Right lobe of liver (tissue), 6 donors: Measurements from ENCODE around the gene CXCL17. TPM values are rescaled to one million over a fixed set of nuclear protein-coding genes. Genes with fewer than 3 reads are reported as not detected.

Source experiments
- ATAC-seq, 4 donors: fragments of 200-7000 bp; cut with Tn5 transposase; one replicate each; pipeline ENCODE4 v1.9.1; 2020; ENCODE audit warnings: mild to moderate bottlenecking in 4 of 4, moderate library complexity in 4 of 4
- DNase-seq, 3 donors: peaks; one replicate each; pipeline ENCODE4 v3.0.0-alpha.2; 2020
- H3K27ac ChIP-seq, 3 donors: fragments of 200-600 bp; one replicate each; pipeline ENCODE4 v1.8.0; 2022
- H3K27me3 ChIP-seq, 2 donors: fragments of 200-600 bp; one replicate each; pipeline ENCODE4 v1.8.0; 2022
- H3K36me3 ChIP-seq, 4 donors: fragments of 200-600 bp; sonication (generic) in 1 of 4; one replicate each; pipeline versions ENCODE4 v1.5.1 to v1.8.0; 2017 to 2022; ENCODE audit warnings: control low read depth in 1 of 4
- H3K4me1 ChIP-seq, 4 donors: fragments of 200-600 bp; sonication (generic) in 1 of 4; one replicate each; pipeline versions ENCODE4 v1.5.1 to v1.8.0; 2017 to 2022; ENCODE audit warnings: control low read depth in 1 of 4
- H3K4me3 ChIP-seq, 3 donors: fragments of 200-600 bp; one replicate each; pipeline ENCODE4 v1.8.0; 2022
- H3K9me3 ChIP-seq, 4 donors: fragments of 200-600 bp; sonication (generic) in 1 of 4; one replicate each; pipeline versions ENCODE4 v1.5.1 to v1.8.0; 2017 to 2022; ENCODE audit warnings: control low read depth in 1 of 4
- POLR2A ChIP-seq: fragments of 450-650 bp; IDR thresholded peaks from one replicate; pipeline ENCODE4 v1.6.1; 2017; ENCODE audit warnings: antibody characterized with exemption, mild to moderate bottlenecking
- WGBS: methylation state at CpG from one replicate; pipeline ENCODE4 v1.1.6; 2018; ENCODE audit warnings: low coverage, low lambda C conversion rate; ENCODE audit not compliant: insufficient coverage; ENCODE audit errors: missing lambda C conversion rate; 5-methylcytosine and 5-hydroxymethylcytosine counted together
- intact Hi-C, 2 donors: fragments of 100-400 bp; cut with DNase I; formaldehyde crosslinking; loops; one replicate each; pipeline versions ENCODE4 v1.11.2 to v1.14.1; 2022
- total RNA-seq, 6 experiments: library from RNA; depleted of rRNA in 2 of 6; stranded (reverse); fragments of >200 nt in 2 of 6; fragmentation: NEBNext Ultra II Directional in 3 of 6; extraction: Animal tissue kit (Norgen Biotek cat#: 25700) in 3 of 6; gene quantifications; one replicate each; pipeline versions ENCODE4 v1.1.0 to v1.2.4, GENCODE V29; 2016 to 2023
- TF ChIP-seq, protein P1 (sequence below), 4 donors: fragments of 200-600 bp in 3 of 4; fragments of 450-650 bp in 1 of 4; IDR thresholded peaks; one replicate each; pipeline versions ENCODE4 v1.5.1 to v1.8.0; 2016 to 2022; ENCODE audit warnings: antibody characterized with exemption in 4 of 4, mild to moderate bottlenecking in 2 of 4
- donor health status: DM: no; HTN: yes; CAD: no.
- donor health status: DM: no; HTN: no; CAD: no.
- donor health status: DM: no; HTN: no; CAD: no.
- donor health status: DM: no; HTN: yes; CAD: no.
- donor health status: DM: no; HTN: yes; CAD: no.

The CXCL17 gene
- total RNA-seq, 6 experiments from 2014 or later = 0.29 TPM; not detected in 5

DNA sequence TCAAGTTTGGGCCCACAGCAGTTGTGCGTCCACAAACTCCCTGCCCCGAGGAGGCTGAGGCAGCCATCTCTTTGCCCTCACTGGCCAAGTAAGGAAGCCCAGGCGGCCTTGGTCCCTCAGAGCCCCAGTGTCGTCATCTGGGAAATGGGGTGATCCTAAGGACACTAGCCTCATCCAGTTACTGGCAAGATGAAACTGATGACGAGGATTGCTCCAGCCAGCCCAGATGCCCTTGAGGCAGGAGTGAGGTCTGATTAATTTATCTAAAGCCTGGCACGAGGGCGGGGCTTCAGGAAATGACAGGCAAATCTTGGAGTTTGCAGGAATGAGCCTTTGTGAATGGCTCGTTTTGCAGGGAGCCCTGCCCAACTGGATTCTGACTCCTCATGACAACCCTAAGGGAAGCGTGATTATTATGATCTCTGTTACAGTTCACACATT lies 21.1 kb downstream of the CXCL17 start:
- no peak for TF ChIP-seq POLR2A
- TF ChIP-seq, protein P1, sequence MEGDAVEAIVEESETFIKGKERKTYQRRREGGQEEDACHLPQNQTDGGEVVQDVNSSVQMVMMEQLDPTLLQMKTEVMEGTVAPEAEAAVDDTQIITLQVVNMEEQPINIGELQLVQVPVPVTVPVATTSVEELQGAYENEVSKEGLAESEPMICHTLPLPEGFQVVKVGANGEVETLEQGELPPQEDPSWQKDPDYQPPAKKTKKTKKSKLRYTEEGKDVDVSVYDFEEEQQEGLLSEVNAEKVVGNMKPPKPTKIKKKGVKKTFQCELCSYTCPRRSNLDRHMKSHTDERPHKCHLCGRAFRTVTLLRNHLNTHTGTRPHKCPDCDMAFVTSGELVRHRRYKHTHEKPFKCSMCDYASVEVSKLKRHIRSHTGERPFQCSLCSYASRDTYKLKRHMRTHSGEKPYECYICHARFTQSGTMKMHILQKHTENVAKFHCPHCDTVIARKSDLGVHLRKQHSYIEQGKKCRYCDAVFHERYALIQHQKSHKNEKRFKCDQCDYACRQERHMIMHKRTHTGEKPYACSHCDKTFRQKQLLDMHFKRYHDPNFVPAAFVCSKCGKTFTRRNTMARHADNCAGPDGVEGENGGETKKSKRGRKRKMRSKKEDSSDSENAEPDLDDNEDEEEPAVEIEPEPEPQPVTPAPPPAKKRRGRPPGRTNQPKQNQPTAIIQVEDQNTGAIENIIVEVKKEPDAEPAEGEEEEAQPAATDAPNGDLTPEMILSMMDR (IDR thresholded peaks at IDR 0.05) = no peak
- Histone ChIP-seq H3K4me1 (peaks cover 0 to 9% (median 2%) of the 10 kb centered on the region in 4 donors), H3K27me3 (no peaks in the 10 kb centered on the region), H3K4me3 (no peak overlapping the region), H3K36me3 (no peaks in the 10 kb centered on the region), H3K27ac (no peak overlapping the region), H3K9me3 (no peaks in the 10 kb centered on the region)
- DNase-seq (no peak), ATAC-seq (no peak)
- WGBS = 17% methylated on average over 1 of the region's 9 CpGs
- intact Hi-C loops = no loop called here

DNA sequence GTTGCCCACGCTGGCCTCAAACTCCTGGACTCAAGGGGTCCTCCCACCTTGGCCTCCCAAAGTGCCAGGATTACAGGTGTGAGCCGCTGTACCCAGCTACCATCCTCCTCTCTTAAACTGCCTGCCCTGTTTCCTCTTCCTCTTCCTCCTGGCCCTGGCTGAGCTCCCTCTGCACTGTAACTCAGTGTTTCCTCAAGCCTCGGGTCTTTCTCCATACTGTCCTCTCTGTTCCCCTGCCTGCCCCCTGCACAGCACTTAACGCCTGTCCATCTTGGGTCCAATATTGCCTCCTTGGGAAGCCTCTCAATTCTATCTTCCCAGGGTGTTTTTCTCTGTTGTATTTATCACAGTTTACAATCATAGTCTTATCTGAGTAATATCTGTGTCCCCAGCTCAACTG lies 21.6 kb downstream of the CXCL17 start:
- H3K4me3 ChIP-seq = no peak overlapping the region
- peaks cover 0 to 9% (median 2%) of the 10 kb centered on the region in 4 donors for H3K4me1 ChIP-seq
- 77% methylated on average over 3 of the region's 4 CpGs for WGBS
- DNase-seq (no peak), ATAC-seq (no peak)
- H3K27ac ChIP-seq = no peak overlapping the region
- intact Hi-C loops = no loop called here
- H3K9me3 ChIP-seq = no peaks in the 10 kb centered on the region
- no peaks in the 10 kb centered on the region for H3K27me3 ChIP-seq
- no peaks in the 10 kb centered on the region for H3K36me3 ChIP-seq
- TF ChIP-seq POLR2A = no peak
- TF ChIP-seq, protein P1 (IDR thresholded peaks at IDR 0.05) = no peak

DNA sequence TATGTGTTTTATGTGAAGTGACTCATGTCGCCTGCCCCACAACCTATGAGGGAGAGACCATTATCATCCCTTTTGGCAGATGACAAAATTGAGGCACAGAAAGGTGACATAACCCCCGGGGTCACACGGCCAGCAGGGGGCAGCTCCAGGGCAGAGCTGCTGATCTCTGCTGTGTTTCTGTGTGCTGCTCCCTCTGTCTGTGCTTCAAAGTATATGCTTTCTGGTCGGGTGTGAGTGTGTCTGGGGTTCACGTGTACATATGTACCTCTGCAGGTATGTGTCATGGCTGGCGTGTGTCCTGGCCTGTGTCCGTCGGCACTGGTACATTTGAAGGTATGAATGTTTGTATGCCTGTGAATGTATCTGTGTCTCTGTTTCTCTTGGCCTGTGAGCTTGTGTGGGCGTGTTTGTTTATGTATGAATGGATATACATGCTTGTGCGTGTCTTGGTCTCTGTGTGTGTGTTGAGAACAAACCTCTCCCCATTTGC lies 22.6 kb downstream of the CXCL17 start:
- ATAC-seq = peak; percentile 63 to 74 (median 69)

DNA sequence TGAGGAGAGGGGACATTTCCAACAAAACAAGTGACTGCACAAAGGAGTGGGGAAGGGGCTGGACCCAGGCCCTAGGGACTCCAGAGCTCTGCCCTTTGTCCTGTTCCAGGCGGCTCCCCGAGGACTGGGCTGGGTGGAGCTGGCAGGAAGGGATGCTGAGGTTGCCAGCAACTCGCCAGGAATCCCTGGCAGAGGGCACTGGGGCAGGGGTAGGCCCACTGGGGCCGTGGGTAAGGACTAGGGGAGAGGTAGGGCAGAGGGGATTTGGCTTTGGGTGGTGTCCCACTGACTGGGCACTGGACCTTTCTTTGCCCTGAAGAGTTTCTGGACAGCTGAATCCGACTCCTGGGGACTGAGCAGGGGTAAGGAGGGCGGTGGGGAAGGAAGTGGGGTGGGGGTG lies 23.4 kb downstream of the CXCL17 start:
- peak in 2 of 4 donors; percentile 19 to 38 for ATAC-seq
- 0% methylated on average over 1 of the region's 6 CpGs for WGBS

More for the DNA sequence above, 22.6 kb downstream of the CXCL17 start:
- peaks cover 0 to 9% (median 2%) of the 10 kb centered on the region in 4 donors for H3K4me1 ChIP-seq
- 34% methylated on average over 5 of the region's 10 CpGs for WGBS
- H3K36me3 ChIP-seq = no peaks in the 10 kb centered on the region
- no peaks in the 10 kb centered on the region for H3K27me3 ChIP-seq
- DNase-seq = peak in 1 of 3 donors; percentile 68
- no peak overlapping the region for H3K27ac ChIP-seq
- no peaks in the 10 kb centered on the region for H3K9me3 ChIP-seq
- TF ChIP-seq POLR2A = no peak
- TF ChIP-seq, protein P1 (IDR thresholded peaks at IDR 0.05) = peak; percentile 67 to 82 (median 74)
- no peak overlapping the region for H3K4me3 ChIP-seq
- intact Hi-C loops = no loop called here

More for the DNA sequence above, 23.4 kb downstream of the CXCL17 start:
- intact Hi-C loops = no loop called here
- TF ChIP-seq, protein P1 (IDR thresholded peaks at IDR 0.05) = no peak
- no peak for TF ChIP-seq POLR2A
- Histone ChIP-seq H3K9me3 (no peaks in the 10 kb centered on the region), H3K36me3 (no peaks in the 10 kb centered on the region), H3K27me3 (no peaks in the 10 kb centered on the region), H3K4me3 (no peak overlapping the region), H3K4me1 (peaks cover 0 to 9% (median 2%) of the 10 kb centered on the region in 4 donors), H3K27ac (no peak overlapping the region)
- DNase-seq = peak in 2 of 3 donors; percentile 56 to 62
